SK-N-SH (cell line): ENCODE measurements around the gene MIPEP. TPM values are rescaled to one million over a fixed set of nuclear protein-coding genes. Genes with fewer than 3 reads are reported as not detected.

Experiments used
- CTCF ChIA-PET: fragments of 300-600, 350-600 bp; formaldehyde crosslinking; extraction: SDS; loops from one replicate; lab custom pipeline; 2021; lab: Yijun Ruan, JAX
- POLR2A ChIA-PET: fragments of 350-600 bp; sonication (Branson Sonifier 250); formaldehyde crosslinking; extraction: SDS; loops from one replicate; lab custom pipeline; 2020; ENCODE audit warnings: antibody characterized with exemption, inconsistent platforms; lab: Yijun Ruan, JAX
- DNase-seq: peaks from one replicate; pipeline ENCODE4 v3.0.0; 2012
- H2AFZ ChIP-seq: fragments of 200-600 bp; sonication (generic); 2 replicates; pipeline ENCODE4 v1.8.1; 2016; ENCODE audit warnings: antibody characterized with exemption, mild to moderate bottlenecking, low read depth
- H3F3A ChIP-seq: fragments of 200-600 bp; sonication (generic); replicated peaks from 2 replicates; pipeline ENCODE3; 2016; ENCODE audit warnings: antibody characterized with exemption, mild to moderate bottlenecking; ENCODE audit not compliant: insufficient read depth
- H3K27ac ChIP-seq, 2 experiments: fragments of 200-500 bp in 1 of 2; fragments of 200-600 bp in 1 of 2; sonication (Bioruptor generic) in 1 of 2; sonication (generic), shearing (Covaris generic) in 1 of 2; 2 replicates each; pipeline versions ENCODE4 v1.5.1 to v1.6.1; 2014 to 2016; ENCODE audit warnings: low read depth in 2 of 2, inconsistent platforms in 1 of 2, low read length in 1 of 2, mild to moderate bottlenecking in 1 of 2, mixed read lengths in 1 of 2
- H3K27me3 ChIP-seq: fragments of 200-600 bp; sonication (generic), shearing (Covaris generic); 2 replicates; pipeline ENCODE4 v1.6.1; 2016; ENCODE audit warnings: mixed run types; ENCODE audit not compliant: insufficient read depth
- H3K36me3 ChIP-seq, 2 experiments: fragments of 200-500 bp in 1 of 2; fragments of 200-600 bp in 1 of 2; sonication (Bioruptor generic) in 1 of 2; sonication (generic) in 1 of 2; replicated peaks in 1 of 2; 2 replicates each; pipeline versions ENCODE3 to v1.5.1; 2014 to 2016; ENCODE audit warnings: low read length in 1 of 2, mild to moderate bottlenecking in 1 of 2; ENCODE audit not compliant: insufficient read depth in 2 of 2, control insufficient read depth in 1 of 2
- H3K4me1 ChIP-seq, 2 experiments: fragments of 200-500 bp in 1 of 2; fragments of 200-600 bp in 1 of 2; sonication (Bioruptor generic) in 1 of 2; sonication (generic), shearing (Covaris generic) in 1 of 2; 2 replicates each; pipeline versions ENCODE4 v1.5.1 to v1.6.1; 2014 to 2016; ENCODE audit warnings: low read depth in 1 of 2, low read length in 1 of 2, mixed run types in 1 of 2; ENCODE audit not compliant: insufficient read depth in 2 of 2, control insufficient read depth in 1 of 2
- H3K4me2 ChIP-seq: fragments of 200-600 bp; sonication (generic), shearing (Covaris generic); 2 replicates; pipeline ENCODE4 v1.6.1; 2017; ENCODE audit warnings: mixed run types
- H3K4me3 ChIP-seq, 2 experiments: fragments of 200-500 bp in 1 of 2; fragments of 200-600 bp in 1 of 2; sonication (Bioruptor generic) in 1 of 2; sonication (generic), shearing (Covaris generic) in 1 of 2; 2 replicates each; pipeline versions ENCODE4 v1.5.1 to v1.8.1; 2014 to 2016; ENCODE audit warnings: low read depth in 2 of 2, inconsistent platforms in 1 of 2, low read length in 1 of 2, mild to moderate bottlenecking in 1 of 2, mixed read lengths in 1 of 2, moderate library complexity in 1 of 2
- H3K79me2 ChIP-seq: fragments of 200-600 bp; sonication (generic); 2 replicates; pipeline ENCODE4 v1.8.1; 2017; ENCODE audit warnings: mild to moderate bottlenecking; ENCODE audit not compliant: insufficient read depth
- H3K9ac ChIP-seq: fragments of 200-600 bp; sonication (generic); 2 replicates; pipeline ENCODE4 v1.6.1; 2017; ENCODE audit warnings: mixed run types
- H3K9me2 ChIP-seq: fragments of 200-600 bp; sonication (generic); 2 replicates; pipeline ENCODE4 v1.6.1; 2017; ENCODE audit warnings: mixed run types
- H3K9me3 ChIP-seq: fragments of 200-600 bp; sonication (generic); 2 replicates; pipeline ENCODE4 v1.6.1; 2017; ENCODE audit warnings: mixed run types, mild to moderate bottlenecking, moderate library complexity
- H4K20me1 ChIP-seq: fragments of 200-600 bp; sonication (generic); 2 replicates; pipeline ENCODE4 v1.6.1; 2017; ENCODE audit warnings: mild to moderate bottlenecking, mixed run types; ENCODE audit not compliant: insufficient read depth
- CHD2 ChIP-seq: fragments of 150-350 bp; IDR thresholded peaks from 2 replicates; pipeline ENCODE4 v1.6.1; 2018; ENCODE audit warnings: low read length; ENCODE audit not compliant: partially characterized antibody
- CTCF ChIP-seq: fragments of 200-600 bp; sonication (generic); IDR thresholded peaks from 2 replicates; pipeline ENCODE4 v1.6.1; 2017; ENCODE audit warnings: antibody characterized with exemption, mild to moderate bottlenecking, moderate library complexity
- FOSL2 ChIP-seq: IDR thresholded peaks from 2 replicates; pipeline ENCODE4 v1.4.0; 2012; ENCODE audit warnings: low read depth, mild to moderate bottlenecking, moderate library complexity, borderline replicate concordance
- GABPA ChIP-seq: IDR thresholded peaks from 2 replicates; pipeline ENCODE4 v1.4.0; 2012; ENCODE audit warnings: low read depth, mild to moderate bottlenecking
- JUND ChIP-seq: IDR thresholded peaks from 2 replicates; pipeline ENCODE4 v1.4.0; 2012
- MEF2A ChIP-seq: IDR thresholded peaks from 2 replicates; pipeline ENCODE4 v1.4.0; 2012; ENCODE audit warnings: low read depth, borderline replicate concordance
- PBX3 ChIP-seq: IDR thresholded peaks from 2 replicates; pipeline ENCODE4; 2012
- RAD21 ChIP-seq: IDR thresholded peaks from 2 replicates; pipeline ENCODE4 v1.6.1; 2012; ENCODE audit warnings: mild to moderate bottlenecking, low read length
- RCOR1 ChIP-seq: fragments of 150-350 bp; IDR thresholded peaks from 2 replicates; pipeline ENCODE4 v1.6.1; 2017; ENCODE audit warnings: antibody characterized with exemption, low read length
- RFX5 ChIP-seq: IDR thresholded peaks from 2 replicates; pipeline ENCODE4 v1.6.1; 2012; ENCODE audit warnings: mild to moderate bottlenecking, improper control_type of control experiment, low read length
- TAF1 ChIP-seq: IDR thresholded peaks from 2 replicates; pipeline ENCODE4 v1.6.1; 2012; ENCODE audit warnings: low read depth, mild to moderate bottlenecking, low read length, moderate library complexity, borderline replicate concordance
- TCF12 ChIP-seq: IDR thresholded peaks from 2 replicates; pipeline ENCODE4 v1.4.0; 2012
- TEAD4 ChIP-seq: IDR thresholded peaks from 2 replicates; pipeline ENCODE4 v1.4.0; 2012; ENCODE audit warnings: mild to moderate bottlenecking, borderline replicate concordance; ENCODE audit not compliant: insufficient read depth
- WGBS: methylation state at CpG from one replicate; pipeline ENCODE4 v1.1.6; 2017; ENCODE audit warnings: low lambda C conversion rate; 5-methylcytosine and 5-hydroxymethylcytosine counted together
- polyA plus RNA-seq, 3 experiments: library from polyadenylated mRNA; depleted of rRNA; stranded (reverse); fragments of >200 nt; gene quantifications; 2 replicates each; pipeline ENCODE4 v1.2.3, GENCODE V29; 2012

Gene MIPEP
- polyA plus RNA-seq, 1 of the 3 experiments (the other 2 are of a cell fraction), result 12.7 TPM

GRCh38 chr13:23794267-23795161, 94.7 kb downstream of the MIPEP start:
- 73% methylated on average over 7 of the region's 7 CpGs for WGBS
- peaks cover 2 to 4% of the 10 kb centered on the region in 2 experiments for H3K36me3 ChIP-seq
- peak overlapping the region; percentile 13; the same call in 1 of the 2 replicates for H3K9ac ChIP-seq
- H3K9me2 ChIP-seq, result no peaks in the 10 kb centered on the region
- CTCF ChIA-PET, result interaction anchor here (1.1 kb wide), 1 partner anchor 17 kb away, joined by 3 read pairs; no protein-coding TSS in a partner anchor
- POLR2A ChIA-PET, result interaction anchor here (0.6 kb wide), 1 partner anchor 17 kb away, joined by 3 read pairs; no protein-coding TSS in a partner anchor
- no peaks in the 10 kb centered on the region for H4K20me1 ChIP-seq
- TF ChIP-seq TAF1 (no peak), GABPA (no peak), RFX5 (no peak), RAD21 (no peak), JUND (peak; percentile 30), FOSL2 (peak; percentile 30; the same call in 1 of the 2 replicates), CHD2 (no peak), TCF12 (peak; percentile 62), TEAD4 (no peak), PBX3 (peak; percentile 52; the same call in 1 of the 2 replicates)
- TF ChIP-seq, all 33 proteins: peak for 4
- no peak for DNase-seq
- H3K4me3 ChIP-seq, result no peak overlapping the region
- H3K4me2 ChIP-seq, result peak overlapping the region; percentile 35; the same call in 1 of the 2 replicates
- 0 out of 2 replicates have a peak overlapping the region, but pooled peaks have one; percentile 53 for H2AFZ ChIP-seq
- no peaks in the 10 kb centered on the region for H3K79me2 ChIP-seq
- H3F3A ChIP-seq, result peaks cover 8% of the 10 kb centered on the region
- H3K4me1 ChIP-seq, result 0 out of 4 replicates have a peak, but pooled peaks cover 0 to 7% of the 10 kb centered on the region in 2 experiments
- H3K27me3 ChIP-seq, result no peaks in the 10 kb centered on the region
- H3K27ac ChIP-seq, result peak overlapping the region in 1 of 2 experiments; percentile 63; a peak in 2 of 4 replicates
- H3K9me3 ChIP-seq, result no peaks in the 10 kb centered on the region

- DNase-seq, result no peak
- Histone ChIP-seq H2AFZ (no peak overlapping the region), H3K36me3 (peaks cover 2 to 3% of the 10 kb centered on the region in 2 experiments), H3K9me3 (no peaks in the 10 kb centered on the region), H3K9ac (no peak overlapping the region), H3K9me2 (no peaks in the 10 kb centered on the region), H3K4me1 (0 out of 4 replicates have a peak, but pooled peaks cover 0 to 7% of the 10 kb centered on the region in 2 experiments), H3K4me3 (no peak overlapping the region), H3F3A (peaks cover 8% of the 10 kb centered on the region), H3K27me3 (no peaks in the 10 kb centered on the region), H3K4me2 (no peak overlapping the region), H3K27ac (peak overlapping the region in 1 of 2 experiments; percentile 63; a peak in 1 of 4 replicates), H4K20me1 (no peaks in the 10 kb centered on the region), H3K79me2 (no peaks in the 10 kb centered on the region)
- CTCF ChIA-PET, result no interaction called here
- POLR2A ChIA-PET, result no interaction called here
- TF ChIP-seq RFX5 (no peak), CHD2 (no peak), RCOR1 (no peak), MEF2A (no peak), CTCF (no peak), FOSL2 (no peak)
- 98% methylated on average over 3 of the region's 3 CpGs for WGBS
These were observed 95.5 kb downstream of the MIPEP start for GRCh38 chr13:23793711-23794110.
